Measurements from ENCODE around the gene TOP3B.
A peak's percentile ranks its signal among the peaks of the same experiment; 100 is the strongest.

TOP3B gene

GRCh38 chr22:21982338-21982965, at the start of gene TOP3B:
Gene TOP3B (minus strand): TSS chr22:21982787. CDS start chr22:21975709, 7,078 bp downstream.
- CTCF ChIA-PET: interaction anchor here (1.3 to 3.2 kb wide), 2 partner anchors 11 to 45 kb away, joined by 3 to 28 read pairs; no protein-coding TSS in a partner anchor
- H3K4me3 Mint-ChIP-seq: peak within 1 kb of the TSS; percentile 90
- no peaks in the 10 kb centered on the region for H3K9me3 Mint-ChIP-seq
- peak; percentile 86 for DNase-seq
- peak within 1 kb of the TSS; percentile 83 for H3K27ac Mint-ChIP-seq
- H3K36me3 Mint-ChIP-seq: peaks cover 8% of the 10 kb centered on the region
- no peaks in the 10 kb centered on the region for H3K27me3 Mint-ChIP-seq
- H3K4me1 Mint-ChIP-seq: peaks cover 37% of the 10 kb centered on the region

- DNase-seq: no peak
- CTCF ChIA-PET: interaction anchor here (0.6 kb wide), 1 partner anchor 104 kb away, joined by 3 read pairs; no protein-coding TSS in a partner anchor
Measured at GRCh38 chr22:22031183-22031945, 48.8 kb upstream of the TOP3B start.

GRCh38 chr22:22030493-22031182, 48.1 kb upstream of the TOP3B start:
- no peak for DNase-seq
- Mint-ChIP-seq H3K27ac (no peak overlapping the region), H3K4me3 (no peak overlapping the region), H3K9me3 (no peaks in the 10 kb centered on the region), H3K27me3 (peaks cover 40% of the 10 kb centered on the region), H3K4me1 (no peaks in the 10 kb centered on the region), H3K36me3 (no peaks in the 10 kb centered on the region)
- CTCF ChIA-PET: interaction anchor here (0.6 kb wide), 1 partner anchor 105 kb away, joined by 3 read pairs; no protein-coding TSS in a partner anchor

More at GRCh38 chr22:22031183-22031945, 48.8 kb upstream of the TOP3B start:
- Mint-ChIP-seq H3K27me3 (peaks cover 43% of the 10 kb centered on the region), H3K9me3 (no peaks in the 10 kb centered on the region), H3K4me3 (no peak overlapping the region), H3K36me3 (no peaks in the 10 kb centered on the region), H3K4me1 (no peaks in the 10 kb centered on the region), H3K27ac (no peak overlapping the region)

- H3K4me3 Mint-ChIP-seq: no peak overlapping the region
- H3K4me1 Mint-ChIP-seq: no peaks in the 10 kb centered on the region
- DNase-seq: no peak
- CTCF ChIA-PET: no interaction called here
- no peak overlapping the region for H3K27ac Mint-ChIP-seq
- H3K36me3 Mint-ChIP-seq: no peaks in the 10 kb centered on the region
- H3K9me3 Mint-ChIP-seq: no peaks in the 10 kb centered on the region
- H3K27me3 Mint-ChIP-seq: peaks cover 24% of the 10 kb centered on the region
Measured at GRCh38 chr22:22027955-22028354, 45.4 kb upstream of the TOP3B start.

- Mint-ChIP-seq H3K27me3 (peaks cover 21% of the 10 kb centered on the region), H3K4me1 (no peaks in the 10 kb centered on the region), H3K27ac (no peak overlapping the region), H3K4me3 (no peak overlapping the region), H3K9me3 (no peaks in the 10 kb centered on the region), H3K36me3 (no peaks in the 10 kb centered on the region)
- DNase-seq: no peak
- CTCF ChIA-PET: interaction anchor here (0.6 kb wide), 1 partner anchor 303 kb away, joined by 3 read pairs; no protein-coding TSS in a partner anchor
Measured at GRCh38 chr22:22026157-22026831, 43.7 kb upstream of the TOP3B start.

GRCh38 chr22:22025320-22026156, 43.0 kb upstream of the TOP3B start:
- peaks cover 13% of the 10 kb centered on the region for H3K27me3 Mint-ChIP-seq
- no peaks in the 10 kb centered on the region for H3K9me3 Mint-ChIP-seq
- CTCF ChIA-PET: no interaction called here
- no peaks in the 10 kb centered on the region for H3K36me3 Mint-ChIP-seq
- no peak for DNase-seq
- H3K4me3 Mint-ChIP-seq: no peak overlapping the region
- no peak overlapping the region for H3K27ac Mint-ChIP-seq
- no peaks in the 10 kb centered on the region for H3K4me1 Mint-ChIP-seq

GRCh38 chr22:22024440-22024839, 41.9 kb upstream of the TOP3B start:
- CTCF ChIA-PET: no interaction called here
- DNase-seq: no peak
- H3K4me1 Mint-ChIP-seq: no peaks in the 10 kb centered on the region
- peaks cover 13% of the 10 kb centered on the region for H3K27me3 Mint-ChIP-seq
- no peaks in the 10 kb centered on the region for H3K36me3 Mint-ChIP-seq
- H3K4me3 Mint-ChIP-seq: no peak overlapping the region
- H3K9me3 Mint-ChIP-seq: no peaks in the 10 kb centered on the region
- H3K27ac Mint-ChIP-seq: no peak overlapping the region

GRCh38 chr22:22023581-22024137, 41.1 kb upstream of the TOP3B start:
- CTCF ChIA-PET: no interaction called here
- H3K27ac Mint-ChIP-seq: no peak overlapping the region
- no peak overlapping the region for H3K4me3 Mint-ChIP-seq
- no peaks in the 10 kb centered on the region for H3K9me3 Mint-ChIP-seq
- H3K36me3 Mint-ChIP-seq: no peaks in the 10 kb centered on the region
- DNase-seq: no peak
- H3K27me3 Mint-ChIP-seq: peaks cover 21% of the 10 kb centered on the region
- no peaks in the 10 kb centered on the region for H3K4me1 Mint-ChIP-seq

- CTCF ChIA-PET: no interaction called here
- no peaks in the 10 kb centered on the region for H3K36me3 Mint-ChIP-seq
- no peak overlapping the region for H3K4me3 Mint-ChIP-seq
- peaks cover 22% of the 10 kb centered on the region for H3K27me3 Mint-ChIP-seq
- DNase-seq: no peak
- H3K4me1 Mint-ChIP-seq: no peaks in the 10 kb centered on the region
- H3K27ac Mint-ChIP-seq: no peak overlapping the region
- no peaks in the 10 kb centered on the region for H3K9me3 Mint-ChIP-seq
Measured at GRCh38 chr22:22022947-22023534, 40.5 kb upstream of the TOP3B start.

- H3K4me1 Mint-ChIP-seq: no peaks in the 10 kb centered on the region
- H3K4me3 Mint-ChIP-seq: no peak overlapping the region
- CTCF ChIA-PET: no interaction called here
- no peaks in the 10 kb centered on the region for H3K9me3 Mint-ChIP-seq
- no peak overlapping the region for H3K27ac Mint-ChIP-seq
- H3K27me3 Mint-ChIP-seq: peaks cover 28% of the 10 kb centered on the region
- no peaks in the 10 kb centered on the region for H3K36me3 Mint-ChIP-seq
- DNase-seq: no peak
Measured at GRCh38 chr22:22022255-22022840, 39.8 kb upstream of the TOP3B start.

GRCh38 chr22:22021162-22021750, 38.7 kb upstream of the TOP3B start:
- CTCF ChIA-PET: no interaction called here
- H3K27me3 Mint-ChIP-seq: peaks cover 26% of the 10 kb centered on the region
- no peaks in the 10 kb centered on the region for H3K4me1 Mint-ChIP-seq
- no peak overlapping the region for H3K27ac Mint-ChIP-seq
- H3K9me3 Mint-ChIP-seq: no peaks in the 10 kb centered on the region
- H3K36me3 Mint-ChIP-seq: no peaks in the 10 kb centered on the region
- DNase-seq: no peak
- H3K4me3 Mint-ChIP-seq: no peak overlapping the region

GRCh38 chr22:22020425-22020852, 37.9 kb upstream of the TOP3B start:
- no peaks in the 10 kb centered on the region for H3K36me3 Mint-ChIP-seq
- H3K4me1 Mint-ChIP-seq: no peaks in the 10 kb centered on the region
- no peak overlapping the region for H3K4me3 Mint-ChIP-seq
- no peaks in the 10 kb centered on the region for H3K9me3 Mint-ChIP-seq
- H3K27ac Mint-ChIP-seq: no peak overlapping the region
- H3K27me3 Mint-ChIP-seq: peaks cover 22% of the 10 kb centered on the region
- no peak for DNase-seq
- CTCF ChIA-PET: no interaction called here
